ENCODE data around the gene CPNE7.

DNA sequence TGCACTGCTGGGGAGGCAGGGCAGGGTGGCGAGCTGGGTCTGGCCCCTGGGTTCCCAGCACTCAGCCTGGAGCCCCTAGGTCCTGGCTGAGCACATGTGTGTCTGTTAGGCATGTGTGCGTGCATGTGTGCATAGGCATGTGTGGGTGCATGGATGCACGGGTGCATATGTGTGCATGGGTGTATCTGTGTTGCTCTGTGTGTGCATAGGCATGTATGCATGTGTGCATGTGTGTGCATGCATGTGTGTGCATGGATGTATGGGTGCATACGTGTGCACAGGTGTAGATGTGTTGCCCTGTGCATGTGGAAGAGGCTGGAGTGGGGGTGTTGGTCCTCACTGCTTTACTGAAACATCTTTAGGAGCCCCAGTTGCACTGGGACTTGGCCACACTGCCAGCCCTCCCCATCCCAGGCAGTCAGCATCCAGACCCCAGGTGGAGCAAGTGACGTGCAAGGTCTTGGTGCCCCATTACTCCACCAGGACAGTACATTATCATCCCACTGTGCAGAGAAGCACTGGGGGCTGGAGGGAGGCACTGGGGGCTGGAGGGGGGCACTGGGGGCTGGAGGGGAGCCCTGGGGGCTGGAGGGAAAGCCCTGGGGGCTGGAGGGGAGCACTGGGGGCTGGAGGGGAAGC lies 27.5 kb downstream of the CPNE7 start:
- TF ChIP-seq POLR2A (IDR thresholded peaks at IDR 0.05), result no peak
- TF ChIP-seq, protein P1, sequence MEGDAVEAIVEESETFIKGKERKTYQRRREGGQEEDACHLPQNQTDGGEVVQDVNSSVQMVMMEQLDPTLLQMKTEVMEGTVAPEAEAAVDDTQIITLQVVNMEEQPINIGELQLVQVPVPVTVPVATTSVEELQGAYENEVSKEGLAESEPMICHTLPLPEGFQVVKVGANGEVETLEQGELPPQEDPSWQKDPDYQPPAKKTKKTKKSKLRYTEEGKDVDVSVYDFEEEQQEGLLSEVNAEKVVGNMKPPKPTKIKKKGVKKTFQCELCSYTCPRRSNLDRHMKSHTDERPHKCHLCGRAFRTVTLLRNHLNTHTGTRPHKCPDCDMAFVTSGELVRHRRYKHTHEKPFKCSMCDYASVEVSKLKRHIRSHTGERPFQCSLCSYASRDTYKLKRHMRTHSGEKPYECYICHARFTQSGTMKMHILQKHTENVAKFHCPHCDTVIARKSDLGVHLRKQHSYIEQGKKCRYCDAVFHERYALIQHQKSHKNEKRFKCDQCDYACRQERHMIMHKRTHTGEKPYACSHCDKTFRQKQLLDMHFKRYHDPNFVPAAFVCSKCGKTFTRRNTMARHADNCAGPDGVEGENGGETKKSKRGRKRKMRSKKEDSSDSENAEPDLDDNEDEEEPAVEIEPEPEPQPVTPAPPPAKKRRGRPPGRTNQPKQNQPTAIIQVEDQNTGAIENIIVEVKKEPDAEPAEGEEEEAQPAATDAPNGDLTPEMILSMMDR (IDR thresholded peaks at IDR 0.05), result no peak

All from lower leg skin (tissue), 3 donors.